HG03060 (cell line): ENCODE results near the gene RRAD.
"Not testable (repeated sequence)": the region's sequence is repeated elsewhere in the genome, so short reads cannot be mapped to it uniquely, and the experiment has no call there.

Source experiments
- ATAC-seq: cut with Tn5 transposase; IDR thresholded peaks from one replicate; pipeline ENCODE4 v1.9.1; 2021; ENCODE audit warnings: low read depth, moderate number of reproducible peaks; ENCODE audit not compliant: unreplicated experiment

The RRAD gene, protein sequence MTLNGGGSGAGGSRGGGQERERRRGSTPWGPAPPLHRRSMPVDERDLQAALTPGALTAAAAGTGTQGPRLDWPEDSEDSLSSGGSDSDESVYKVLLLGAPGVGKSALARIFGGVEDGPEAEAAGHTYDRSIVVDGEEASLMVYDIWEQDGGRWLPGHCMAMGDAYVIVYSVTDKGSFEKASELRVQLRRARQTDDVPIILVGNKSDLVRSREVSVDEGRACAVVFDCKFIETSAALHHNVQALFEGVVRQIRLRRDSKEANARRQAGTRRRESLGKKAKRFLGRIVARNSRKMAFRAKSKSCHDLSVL

DNA sequence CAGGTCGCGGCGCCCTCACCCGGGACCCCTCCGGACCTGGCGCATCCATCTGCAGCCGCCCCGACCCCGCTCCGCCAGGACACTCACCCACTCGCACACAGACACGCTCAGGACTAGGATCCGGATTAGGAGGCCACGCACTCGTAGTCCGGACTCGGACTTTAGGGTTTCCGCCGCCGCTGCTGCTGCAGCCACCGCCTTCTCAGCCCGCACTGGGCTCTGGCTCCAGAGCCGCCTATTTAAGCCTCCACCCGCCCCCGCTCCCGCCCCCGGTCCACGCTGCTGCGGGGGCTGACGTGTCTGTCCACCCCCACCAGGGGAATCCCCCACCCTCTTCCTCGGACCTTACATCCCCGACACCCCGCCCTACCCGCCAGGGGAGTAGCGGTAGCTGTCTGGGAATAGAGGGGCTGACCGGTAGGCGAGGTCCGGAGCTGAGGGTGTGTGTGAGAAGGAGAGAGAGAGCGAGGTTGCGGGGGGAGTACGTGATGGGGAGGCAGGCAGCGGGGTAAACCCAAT, at the start of gene RRAD:
TSS of gene RRAD (minus strand) at position 214 of the 519 bp plus-strand sequence. CDS start 356 bp downstream, outside the sequence.
- no peak for ATAC-seq

DNA sequence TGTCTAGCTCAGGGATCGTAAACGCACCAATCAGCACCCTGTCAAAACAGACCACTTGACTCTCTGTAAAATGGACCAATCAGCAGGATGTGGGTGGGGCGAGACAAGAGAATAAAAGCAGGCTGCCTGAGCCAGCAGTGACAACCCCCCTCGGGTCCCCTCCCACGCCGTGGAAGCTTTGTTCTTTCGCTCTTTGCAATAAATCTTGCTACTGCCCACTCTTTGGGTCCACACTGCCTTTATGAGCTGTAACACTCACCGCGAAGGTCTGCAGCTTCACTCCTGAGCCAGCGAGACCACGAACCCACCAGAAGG, 49.6 kb upstream of the RRAD start:
- ATAC-seq = not testable (repeated sequence)

DNA sequence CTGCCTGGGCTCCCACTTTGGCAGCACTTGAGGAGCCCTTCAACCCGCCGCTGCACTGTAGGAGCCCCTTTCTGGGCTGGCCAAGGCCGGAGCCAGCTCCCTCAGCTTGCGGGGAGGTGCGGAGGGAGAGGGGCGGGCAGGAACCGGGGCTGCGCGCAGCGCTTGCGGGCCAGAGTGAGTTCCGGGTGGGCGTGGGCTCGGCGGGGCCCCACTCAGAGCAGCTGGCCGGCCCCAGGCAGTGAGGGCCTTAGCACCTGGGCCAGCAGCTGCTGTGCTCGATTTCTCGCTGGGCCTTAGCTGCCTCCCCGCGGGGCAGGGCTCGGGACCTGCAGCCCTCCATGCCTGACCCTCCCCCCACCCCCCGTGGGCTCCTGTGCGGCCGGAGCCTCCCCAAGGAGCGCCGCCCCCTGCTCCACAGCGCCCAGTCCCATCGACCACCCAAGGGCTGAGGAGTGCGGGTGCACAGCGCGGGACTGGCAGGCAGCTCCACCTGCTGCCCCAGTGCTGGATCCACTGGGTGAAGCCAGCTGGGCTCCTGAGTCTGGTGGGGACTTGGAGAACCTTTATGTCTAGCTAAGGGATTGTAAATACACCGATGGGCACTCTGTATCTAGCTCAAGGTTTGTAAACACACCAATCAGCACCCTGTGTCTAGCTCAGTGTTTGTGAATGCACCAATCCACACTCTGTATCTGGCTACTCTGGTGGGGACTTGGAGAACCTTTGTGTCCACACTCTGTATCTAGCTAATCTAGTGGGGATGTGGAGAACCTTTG, 49.0 kb upstream of the RRAD start:
- ATAC-seq = not testable (repeated sequence)

DNA sequence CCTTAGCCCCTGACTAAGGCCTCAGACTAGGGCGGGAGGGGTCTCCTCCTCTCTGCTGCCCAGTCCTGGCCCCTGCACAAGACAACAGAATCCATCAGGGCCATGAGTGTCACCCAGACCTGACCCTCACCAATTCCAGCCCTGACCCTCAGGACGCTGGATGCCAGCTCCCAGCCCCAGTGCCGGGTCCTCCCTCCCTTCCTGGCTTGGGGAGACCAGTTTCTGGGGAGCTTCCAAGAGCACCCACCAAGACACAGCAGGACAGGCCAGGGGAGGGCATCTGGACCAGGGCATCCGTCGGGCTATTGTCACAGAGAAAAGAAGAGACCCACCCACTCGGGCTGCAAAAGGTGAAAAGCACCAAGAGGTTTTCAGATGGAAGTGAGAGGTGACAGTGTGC, 48.4 kb upstream of the RRAD start:
- no peak for ATAC-seq

DNA sequence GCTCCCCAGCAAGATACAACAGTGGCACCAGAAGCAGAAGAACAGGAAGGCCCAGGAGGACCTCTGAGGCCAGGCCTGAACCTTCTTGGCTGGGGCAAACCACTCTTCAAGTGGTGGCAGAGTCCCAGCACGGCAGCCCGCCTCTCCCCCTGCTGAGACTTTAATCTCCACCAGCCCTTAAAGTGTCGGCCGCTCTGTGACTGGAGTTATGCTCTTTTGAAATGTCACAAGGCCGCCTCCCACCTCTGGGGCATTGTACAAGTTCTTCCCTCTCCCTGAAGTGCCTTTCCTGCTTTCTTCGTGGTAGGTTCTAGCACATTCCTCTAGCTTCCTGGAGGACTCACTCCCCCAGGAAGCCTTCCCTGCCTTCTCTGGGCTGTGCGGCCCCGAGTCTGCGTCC, 47.6 kb upstream of the RRAD start:
- no peak for ATAC-seq

DNA sequence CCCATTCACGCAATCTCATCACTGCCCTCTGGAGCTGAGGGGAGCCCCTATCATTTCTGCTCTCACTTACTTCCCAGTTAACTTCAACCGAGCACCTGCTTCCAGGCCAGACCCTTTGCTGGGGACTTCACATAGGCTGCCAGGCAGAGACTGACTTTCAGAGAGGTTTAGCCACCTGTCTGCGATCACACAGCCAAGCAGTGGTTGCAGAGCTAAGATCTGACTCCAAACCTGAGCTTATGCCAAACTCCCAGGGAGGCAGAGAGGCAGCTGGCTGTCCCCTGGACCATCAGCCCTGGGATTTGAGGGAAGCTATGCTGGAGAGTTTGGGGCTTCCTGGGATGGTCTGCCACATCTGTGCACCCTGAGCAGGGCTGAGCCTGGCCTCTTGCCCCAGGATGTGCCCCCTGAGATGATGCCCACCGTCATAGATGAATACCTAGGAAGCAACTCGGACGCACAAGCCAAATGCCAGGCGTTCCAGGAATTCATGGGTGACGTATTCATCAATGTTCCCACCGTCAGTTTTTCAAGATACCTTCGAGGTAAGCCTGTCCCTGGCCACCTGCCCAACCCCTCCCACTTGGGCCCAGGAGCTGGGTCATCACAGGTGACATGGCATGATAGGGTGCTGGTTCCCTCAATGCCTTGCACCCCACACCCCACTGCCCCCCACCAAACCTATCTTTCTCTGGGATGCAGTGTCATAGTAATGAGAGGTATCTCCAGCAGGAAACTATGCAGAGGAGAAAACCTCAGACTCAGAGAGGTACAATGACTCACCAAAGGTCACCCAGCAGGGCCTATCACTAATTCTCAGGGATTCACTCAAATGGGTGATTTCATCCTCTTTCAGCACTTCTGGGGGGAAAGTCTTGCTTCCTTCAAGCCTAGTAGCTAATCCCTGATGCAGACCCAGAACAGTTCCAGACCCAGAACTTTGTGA, 45.7 kb upstream of the RRAD start:
- ATAC-seq = no peak

DNA sequence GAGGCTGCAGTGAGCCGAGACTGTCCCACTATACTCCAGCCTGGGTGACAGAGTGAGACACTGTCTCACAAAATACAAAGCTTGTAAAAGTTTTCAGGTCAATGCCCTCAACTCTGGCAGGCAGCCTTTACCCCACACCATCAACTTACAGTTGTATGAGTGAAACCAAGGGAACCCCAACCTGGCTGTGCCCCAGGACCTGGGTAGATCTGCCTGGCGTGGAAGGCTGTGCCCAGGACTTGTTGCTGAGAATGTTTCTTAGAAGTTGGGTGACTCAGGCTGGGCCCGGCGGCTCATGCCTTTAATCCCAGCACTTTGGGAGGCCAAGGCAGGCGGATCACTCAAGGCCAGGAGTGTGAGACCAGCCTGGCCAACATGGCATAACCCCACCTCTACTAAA, 43.5 kb upstream of the RRAD start:
- no peak for ATAC-seq

DNA sequence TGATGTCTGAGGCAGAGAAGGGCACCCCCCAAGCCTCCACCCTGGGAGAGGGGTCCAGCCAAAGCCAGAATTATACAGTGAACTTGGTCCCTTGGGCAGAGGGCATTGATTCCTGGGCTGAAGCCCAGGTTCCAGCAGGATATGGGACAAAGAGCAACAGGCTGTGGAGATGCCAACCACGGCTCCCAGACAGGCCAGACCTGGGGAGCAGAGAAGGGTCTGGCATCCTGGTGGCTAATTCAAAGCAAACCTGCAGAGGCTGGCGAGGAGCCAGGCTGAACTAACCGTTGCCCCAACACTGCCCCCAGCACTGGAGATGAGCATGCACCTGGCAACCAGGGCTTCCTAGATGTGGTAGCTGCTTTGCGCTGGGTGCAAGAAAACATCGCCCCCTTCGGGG, 38.7 kb upstream of the RRAD start:
- ATAC-seq = no peak

DNA sequence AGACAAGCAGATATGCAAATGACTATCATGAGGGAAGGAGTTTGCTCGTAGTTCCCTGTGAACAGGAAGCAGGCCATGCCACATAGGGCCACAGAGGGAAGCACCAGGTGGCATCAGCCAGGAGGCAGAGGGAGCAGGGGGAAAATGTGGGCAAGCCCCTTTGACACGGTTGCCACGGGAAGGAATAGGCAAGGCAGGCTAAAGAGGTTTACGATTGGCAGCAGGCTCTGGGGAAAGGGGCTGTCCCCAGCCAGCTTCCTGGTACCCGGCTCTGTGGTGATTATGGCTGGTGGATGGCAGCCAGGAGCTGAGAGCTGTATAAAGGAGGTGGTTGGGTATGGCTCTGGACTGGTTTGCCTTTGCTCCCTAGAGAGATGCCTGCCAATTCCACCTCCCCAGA, 36.6 kb upstream of the RRAD start:
- no peak for ATAC-seq

DNA sequence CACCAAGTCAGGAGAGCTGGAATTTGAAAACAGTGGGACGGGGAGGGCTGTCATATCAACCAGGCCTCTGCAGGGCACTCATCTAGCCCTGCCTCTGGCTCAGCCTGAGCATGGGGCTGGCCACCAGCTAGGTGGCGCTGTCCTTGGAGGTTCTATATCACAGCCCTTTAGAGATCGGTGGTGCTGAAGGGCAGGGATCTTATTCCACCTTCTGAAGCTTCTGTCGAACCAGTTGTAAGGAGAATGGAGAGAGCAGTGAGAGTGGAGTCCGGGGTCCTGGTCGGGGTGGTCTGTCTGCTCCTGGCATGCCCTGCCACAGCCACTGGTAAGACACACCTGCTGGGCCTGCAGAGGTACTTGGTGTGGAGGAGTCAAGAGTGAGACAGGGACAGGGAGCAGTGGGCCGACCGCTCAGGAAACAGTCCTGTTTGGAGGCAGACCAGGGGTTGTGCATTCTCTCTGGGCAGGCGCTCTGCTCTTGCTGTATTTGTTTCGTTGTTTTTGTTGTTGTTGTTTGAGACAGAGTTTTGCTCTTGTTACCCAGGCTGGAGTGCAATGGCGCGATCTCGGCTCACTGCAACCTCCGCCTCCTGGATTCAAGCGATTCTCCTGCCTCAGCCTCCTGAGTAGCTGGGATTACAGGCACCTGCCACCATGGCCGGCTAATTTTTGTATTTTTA, 35.9 kb upstream of the RRAD start, which contains the start of gene CES3:
TSS of gene CES3 (plus strand) at position 202 of the 680 bp plus-strand sequence. CDS start at position 244, 42 bp downstream.
- ATAC-seq = no peak

DNA sequence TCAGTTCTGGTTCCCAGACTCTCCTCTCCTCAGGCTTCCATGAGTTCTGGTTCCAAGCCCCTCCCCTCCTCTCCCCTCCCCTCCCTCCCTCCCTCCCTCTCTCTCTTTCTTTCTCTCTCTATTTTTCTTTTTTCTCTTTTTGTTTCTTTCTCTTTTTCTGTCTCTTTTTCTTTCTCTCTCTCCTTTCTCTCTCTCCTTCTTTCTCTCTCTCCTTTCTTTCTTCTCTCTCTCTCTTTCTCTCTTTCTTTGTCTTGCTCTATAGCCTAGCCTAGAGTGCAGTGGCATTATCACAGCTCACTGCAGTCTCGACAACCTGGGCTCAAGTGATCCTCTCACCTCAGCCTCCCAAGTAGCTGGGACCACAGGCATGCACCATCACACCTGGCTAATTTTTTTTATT, 34.9 kb upstream of the RRAD start:
- no peak for ATAC-seq

DNA sequence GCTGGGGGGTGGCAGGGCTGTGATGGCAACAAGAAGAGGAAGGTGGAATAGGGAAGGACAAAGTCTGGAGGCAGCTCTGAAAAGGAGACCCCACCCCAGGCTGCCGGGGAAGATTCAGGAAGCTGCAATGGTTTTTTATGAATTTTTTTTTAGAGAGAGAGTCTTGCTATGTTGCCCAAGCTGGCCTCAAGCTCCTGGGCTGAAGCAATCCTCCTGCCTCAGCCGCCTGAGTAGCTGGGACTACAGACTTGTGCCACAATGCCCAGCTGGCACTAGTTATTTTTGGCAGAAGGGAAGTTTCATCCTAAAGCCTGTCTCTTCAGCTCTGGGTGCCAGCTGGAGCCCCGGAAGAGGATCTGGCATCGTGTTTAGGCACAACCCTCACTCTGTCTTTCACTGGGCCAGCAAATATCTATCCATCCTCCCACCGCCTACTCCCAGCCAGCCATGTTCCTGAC, 34.4 kb upstream of the RRAD start:
- no peak for ATAC-seq

DNA sequence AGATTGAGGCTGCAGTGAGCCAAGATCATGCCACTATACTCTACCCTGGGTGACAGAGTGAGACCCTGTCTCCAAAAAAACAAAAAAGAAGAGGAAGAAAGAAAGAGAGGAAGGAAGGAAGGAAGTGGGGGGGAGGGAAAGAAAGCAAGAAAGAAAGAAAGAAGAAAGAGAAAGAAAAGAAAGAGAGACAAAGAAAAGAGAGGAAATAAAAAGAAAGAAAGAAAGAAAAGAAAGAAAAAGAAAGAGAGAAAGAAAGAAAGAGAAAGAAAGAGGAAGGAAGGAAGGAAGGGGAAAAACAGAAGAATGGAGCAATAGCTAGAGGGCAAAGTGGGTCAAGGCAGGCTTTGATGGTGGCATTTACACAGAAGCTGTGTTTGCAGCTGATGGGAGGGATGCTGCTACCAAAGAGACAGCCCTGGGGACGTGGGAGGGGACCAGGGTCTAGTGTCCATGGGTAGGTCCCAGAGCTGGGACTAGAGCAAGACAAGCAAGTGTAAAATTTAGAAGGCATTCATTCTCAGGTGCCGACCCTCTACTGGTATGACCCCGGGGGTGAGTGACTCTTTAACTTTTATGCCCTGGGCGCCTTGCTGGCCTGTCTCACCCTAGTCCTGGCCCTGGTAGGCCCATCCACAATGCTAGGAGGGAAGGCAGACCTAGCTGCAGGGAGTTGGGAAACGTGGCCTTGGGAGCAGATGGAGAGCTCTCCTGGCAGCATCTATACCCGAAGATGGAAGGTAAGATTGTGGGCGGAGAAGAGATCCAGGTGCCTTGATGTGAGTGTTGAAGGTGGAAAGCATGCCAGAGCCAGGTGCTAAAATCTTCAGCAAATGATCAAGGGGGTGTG, 33.7 kb upstream of the RRAD start:
- ATAC-seq = no peak

DNA sequence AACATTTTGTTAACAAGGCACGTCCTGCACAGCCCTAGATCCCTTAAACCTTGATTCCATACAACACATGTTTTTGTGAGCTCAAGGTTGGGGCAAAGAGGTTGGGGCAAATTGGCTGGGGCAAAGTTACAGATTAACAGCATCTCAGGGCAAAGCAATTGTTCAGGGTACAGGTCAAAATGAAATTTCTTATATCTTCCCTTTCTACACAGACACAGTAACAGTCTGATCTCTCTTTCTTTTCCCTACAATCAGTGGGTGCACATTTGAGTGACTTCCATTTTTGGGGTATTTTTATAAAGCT, 30.8 kb upstream of the RRAD start:
- not testable (repeated sequence) for ATAC-seq

DNA sequence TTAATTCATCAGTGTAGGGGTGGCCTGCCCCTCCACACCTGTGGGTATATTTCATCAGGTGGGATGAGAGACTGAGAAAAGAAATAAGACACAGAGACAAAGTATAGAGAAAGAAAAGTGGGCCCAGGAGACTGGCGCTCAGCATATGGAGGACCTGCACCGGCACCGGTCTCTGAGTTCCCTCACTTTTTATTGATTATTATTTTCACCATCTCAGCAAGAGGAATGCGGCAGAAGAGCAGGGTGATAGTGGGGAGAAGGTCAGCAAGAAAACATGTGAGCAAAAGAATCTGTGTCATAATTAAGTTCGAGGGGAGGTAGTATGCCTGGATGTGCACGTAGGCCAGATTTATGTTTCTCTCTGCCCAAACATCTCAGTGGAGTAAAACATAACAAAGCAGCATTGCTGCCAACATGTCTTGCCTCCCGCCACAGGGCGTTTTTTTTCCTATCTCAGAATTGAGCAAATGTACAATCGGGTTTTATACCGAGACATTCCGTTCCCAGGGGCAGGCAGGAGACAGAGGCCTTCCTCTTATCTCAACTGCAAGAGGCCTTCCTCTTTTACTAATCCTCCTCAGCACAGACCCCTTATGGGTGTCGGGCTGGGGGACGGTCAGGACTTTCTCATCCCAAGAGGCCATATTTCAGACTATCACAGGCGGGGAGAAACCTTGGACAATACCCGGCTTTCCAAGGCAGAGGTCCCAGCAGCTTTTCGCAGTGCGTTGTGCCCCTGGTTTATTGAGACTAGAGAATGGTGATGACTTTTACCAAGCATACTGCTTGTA, 30.2 kb upstream of the RRAD start:
- not testable (repeated sequence) for ATAC-seq

DNA sequence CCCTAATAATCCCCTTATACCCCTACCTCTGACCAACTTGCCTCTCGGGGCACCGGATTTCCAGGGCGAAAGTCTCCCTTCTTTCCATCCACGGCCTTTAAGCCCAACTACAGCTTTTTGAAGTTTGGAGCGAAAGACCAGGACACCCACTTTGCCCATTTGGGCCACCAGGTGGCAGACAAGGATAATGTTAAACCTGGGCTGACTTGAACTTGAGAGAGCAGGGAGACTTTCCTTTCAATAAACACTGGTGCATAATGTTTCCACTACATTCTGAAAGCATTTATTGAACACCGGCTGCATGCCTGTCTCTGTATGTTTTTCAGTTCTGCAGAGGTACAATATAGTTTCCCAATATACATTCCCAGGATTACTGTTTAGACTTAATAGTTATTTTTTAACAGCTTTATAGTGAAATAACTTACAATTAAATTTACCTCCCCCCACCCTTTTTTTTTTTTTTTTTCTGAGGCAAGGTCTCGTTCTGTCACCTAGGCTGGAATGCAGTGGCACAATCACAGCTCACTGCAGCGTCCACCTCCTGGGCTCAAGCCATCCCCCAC, 28.8 kb upstream of the RRAD start:
- no peak for ATAC-seq

DNA sequence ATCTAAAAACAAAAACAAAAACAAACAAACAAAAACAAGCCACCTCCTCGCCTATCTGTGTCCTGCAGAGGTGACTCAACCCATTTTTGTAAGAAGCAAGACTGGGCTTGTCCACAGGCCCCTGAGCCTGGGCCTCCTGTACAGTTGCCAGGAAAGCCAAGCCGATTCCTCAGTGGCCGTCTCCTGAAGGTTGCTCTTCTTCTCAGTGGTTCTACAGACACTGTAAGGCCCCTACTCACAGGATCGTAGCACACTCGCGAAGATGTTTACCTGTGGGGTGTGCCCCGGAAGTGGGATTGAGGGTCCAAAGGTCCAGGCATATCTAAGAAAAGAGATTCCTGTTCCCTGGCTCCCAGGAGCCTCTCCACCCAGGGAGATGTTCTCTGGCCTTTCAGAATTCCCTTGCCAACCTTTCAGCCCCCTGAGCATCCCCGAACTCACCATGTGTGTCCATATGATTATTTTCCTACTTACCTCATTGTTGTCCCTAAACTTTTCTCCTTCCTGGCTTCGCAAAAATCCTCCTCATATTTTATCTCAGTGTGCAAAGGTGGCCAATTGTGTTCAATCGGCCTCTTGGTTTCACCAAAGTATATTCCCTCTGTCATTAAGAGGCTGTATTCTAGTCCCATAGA, 28.2 kb upstream of the RRAD start:
- no peak for ATAC-seq
